Small intestine (tissue), 16 donors: ENCODE results near the gene JPT2. TPM values are rescaled to one million over a fixed set of nuclear protein-coding genes. Genes with fewer than 3 reads are reported as not detected.

Experiments
- DNase-seq, 2 donors: peaks; one replicate each; pipeline versions ENCODE4 v3.0.0 to v3.0.0-alpha.2; 2013
- FAIRE-seq: peaks from 2 replicates; lab custom pipeline; 2012; peaks lifted over from hg19 to GRCh38; lab: Jason Lieb, UNC
- H3K27ac ChIP-seq, 3 donors: one replicate each; pipeline ENCODE4 v1.5.1; 2013; ENCODE audit warnings: low read length in 2 of 3, mild to moderate bottlenecking in 2 of 3, control low read depth in 1 of 3, inconsistent platforms in 1 of 3, low read depth in 1 of 3, moderate library complexity in 1 of 3
- H3K27me3 ChIP-seq, 3 donors: one replicate each; pipeline ENCODE4 v1.6.1; 2013; ENCODE audit warnings: low read length in 3 of 3, inconsistent platforms in 1 of 3; ENCODE audit not compliant: control insufficient read depth in 3 of 3, insufficient read depth in 3 of 3
- H3K36me3 ChIP-seq, 3 donors: one replicate each; pipeline ENCODE4 v1.6.1; 2013; ENCODE audit warnings: low read length in 3 of 3, inconsistent platforms in 1 of 3, low read depth in 1 of 3, mild to moderate bottlenecking in 1 of 3, moderate library complexity in 1 of 3; ENCODE audit not compliant: control insufficient read depth in 3 of 3, insufficient read depth in 2 of 3
- H3K4me1 ChIP-seq, 3 donors: one replicate each; pipeline ENCODE4 v1.6.1; 2013; ENCODE audit warnings: low read length in 2 of 3, inconsistent platforms in 1 of 3, low read depth in 1 of 3, mild to moderate bottlenecking in 1 of 3, moderate library complexity in 1 of 3; ENCODE audit not compliant: control insufficient read depth in 3 of 3, insufficient read depth in 2 of 3
- H3K4me3 ChIP-seq, 3 donors: one replicate each; pipeline ENCODE4 v1.5.1; 2013; ENCODE audit warnings: low read length in 3 of 3, control low read depth in 1 of 3, inconsistent platforms in 1 of 3, low read depth in 1 of 3, mild to moderate bottlenecking in 1 of 3, moderate library complexity in 1 of 3
- H3K9me3 ChIP-seq, 2 donors: one replicate each; pipeline ENCODE4 v1.6.1; 2013; ENCODE audit warnings: low read depth in 1 of 2, low read length in 1 of 2; ENCODE audit not compliant: control insufficient read depth in 2 of 2, insufficient read depth in 1 of 2
- WGBS, 3 donors: extraction: QIAGEN DNeasy Blood & Tissue Kit; methylation state at CpG; one replicate each; pipeline ENCODE4 v1.1.7; 2013; 5-methylcytosine and 5-hydroxymethylcytosine counted together
- long read RNA-seq, 10 donors: transcript quantifications; one replicate each; lab custom pipeline, GENCODE V29; 2026
- polyA plus RNA-seq, 4 donors: library from polyadenylated mRNA; stranded (reverse) in 3 of 4; unstranded in 1 of 4; fragments of 200-250 nt in 3 of 4; fragments of 120-200 nt in 1 of 4; gene quantifications; one replicate each; pipeline versions ENCODE4 v1.2.1 to v1.2.3, GENCODE V29; 2013
- donor health status: healthy with polysubstance abuse.
- donor health status: control.
- donor health status: control.
- donor health status: Bipolar disorder and iron deficiency.
- donor health status: healthy.

Gene JPT2
- polyA plus RNA-seq, result 10 to 100 TPM; 17.0 to 52.4 (median 36.3) TPM
- long read RNA-seq, donor 1, result 0 reads
- long read RNA-seq, donor 2, transcript JPT2-201 (5 exons, 3,718 nt), result major isoform, 11 of 14 reads
- long read RNA-seq, donor 2, partial matches to known transcripts, result 0 of 14 reads
- long read RNA-seq, donor 2, other reads (novel, unspliced or antisense), result 0 of 14 reads
- long read RNA-seq, donor 3, transcript JPT2-201 (5 exons, 3,718 nt), result major isoform, 5 of 16 reads
- long read RNA-seq, donor 3, partial matches to known transcripts, result 9 of 16 reads
- long read RNA-seq, donor 3, other reads (novel, unspliced or antisense), result 0 of 16 reads
- long read RNA-seq, donor 4, partial matches to known transcripts, result 0 of 1 reads
- long read RNA-seq, donor 4, other reads (novel, unspliced or antisense), result 0 of 1 reads
- long read RNA-seq, donor 5, partial matches to known transcripts, result 0 of 6 reads
- long read RNA-seq, donor 5, other reads (novel, unspliced or antisense), result 0 of 6 reads
- long read RNA-seq, donor 6, transcript JPT2-201 (5 exons, 3,718 nt), result major isoform, 8 of 10 reads
- long read RNA-seq, donor 6, partial matches to known transcripts, result 0 of 10 reads
- long read RNA-seq, donor 6, other reads (novel, unspliced or antisense), result 0 of 10 reads
- long read RNA-seq, donor 7, transcript JPT2-201 (5 exons, 3,718 nt), result major isoform, 28 of 33 reads
- long read RNA-seq, donor 7, partial matches to known transcripts, result 0 of 33 reads
- long read RNA-seq, donor 7, other reads (novel, unspliced or antisense), result 0 of 33 reads
- long read RNA-seq, donor 8, partial matches to known transcripts, result 0 of 4 reads
- long read RNA-seq, donor 8, other reads (novel, unspliced or antisense), result 0 of 4 reads
- long read RNA-seq, donor 9, partial matches to known transcripts, result 0 of 3 reads
- long read RNA-seq, donor 9, other reads (novel, unspliced or antisense), result 0 of 3 reads
- long read RNA-seq, donor 10, transcript JPT2-201 (5 exons, 3,718 nt), result major isoform, 23 of 27 reads
- long read RNA-seq, donor 10, partial matches to known transcripts, result 0 of 27 reads
- long read RNA-seq, donor 10, other reads (novel, unspliced or antisense), result 0 of 27 reads

GRCh38 chr16:1677942-1678499, at the start of gene JPT2:
TSS of gene JPT2 (plus strand) at chr16:1678279. CDS start at chr16:1678313, 34 bp downstream.
- no peak for FAIRE-seq
- no peaks in the 10 kb centered on the region for H3K9me3 ChIP-seq
- peak within 1 kb of the TSS in 2 of 3 donors; percentile 66 to 73 for H3K27ac ChIP-seq
- H3K4me1 ChIP-seq, result peaks cover 0 to 9% (median 0%) of the 10 kb centered on the region in 3 donors
- WGBS, 3 donors, result 0 to 1% (median 1%) methylated on average over 64 to 79 of the region's 79 CpGs
- H3K27me3 ChIP-seq, result no peaks in the 10 kb centered on the region
- H3K4me3 ChIP-seq, result peak within 1 kb of the TSS; percentile 63 to 83 (median 68)
- peak; percentile 98 to 100 for DNase-seq
- H3K36me3 ChIP-seq, result peaks cover 2 to 48% (median 6%) of the 10 kb centered on the region in 3 donors

GRCh38 chr16:1630450-1631213, 47.4 kb upstream of the JPT2 start:
- no peaks in the 10 kb centered on the region for H3K27me3 ChIP-seq
- H3K9me3 ChIP-seq, result no peaks in the 10 kb centered on the region
- H3K36me3 ChIP-seq, result peaks cover 7 to 92% (median 9%) of the 10 kb centered on the region in 3 donors
- no peak overlapping the region for H3K4me3 ChIP-seq
- DNase-seq (no peak), FAIRE-seq (no peak)
- H3K27ac ChIP-seq, result no peak overlapping the region
- H3K4me1 ChIP-seq, result no peaks in the 10 kb centered on the region
- 89 to 91% (median 90%) methylated on average over 20 of the region's 20 CpGs for WGBS, 3 donors

DNA sequence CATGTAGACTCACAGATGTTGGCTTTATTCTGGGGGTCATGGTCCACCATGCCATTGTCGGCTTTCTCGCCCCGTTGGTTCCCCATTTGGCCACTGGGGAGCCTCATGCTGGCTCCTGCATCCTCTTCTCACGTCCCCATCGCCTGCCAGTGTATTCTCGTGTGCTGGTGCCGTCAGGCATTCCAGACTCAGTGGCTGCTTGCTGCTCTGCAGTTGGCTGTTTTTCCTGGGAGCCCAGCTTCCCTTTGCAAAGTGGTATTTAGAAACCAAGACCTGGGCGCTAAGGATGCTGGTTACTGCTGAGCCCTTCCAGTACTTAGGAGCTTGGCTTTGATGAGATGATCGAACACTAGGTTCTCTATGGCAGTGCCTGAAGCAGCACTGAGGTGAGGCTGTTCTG, 46.8 kb upstream of the JPT2 start:
- Histone ChIP-seq H3K27ac (no peak overlapping the region), H3K9me3 (no peaks in the 10 kb centered on the region), H3K27me3 (no peaks in the 10 kb centered on the region), H3K4me1 (no peaks in the 10 kb centered on the region), H3K4me3 (no peak overlapping the region), H3K36me3 (peaks cover 7 to 90% (median 9%) of the 10 kb centered on the region in 3 donors)
- DNase-seq (no peak), FAIRE-seq (no peak)
- WGBS, 3 donors, result 72 to 85% (median 83%) methylated on average over 9 of the region's 9 CpGs

DNA sequence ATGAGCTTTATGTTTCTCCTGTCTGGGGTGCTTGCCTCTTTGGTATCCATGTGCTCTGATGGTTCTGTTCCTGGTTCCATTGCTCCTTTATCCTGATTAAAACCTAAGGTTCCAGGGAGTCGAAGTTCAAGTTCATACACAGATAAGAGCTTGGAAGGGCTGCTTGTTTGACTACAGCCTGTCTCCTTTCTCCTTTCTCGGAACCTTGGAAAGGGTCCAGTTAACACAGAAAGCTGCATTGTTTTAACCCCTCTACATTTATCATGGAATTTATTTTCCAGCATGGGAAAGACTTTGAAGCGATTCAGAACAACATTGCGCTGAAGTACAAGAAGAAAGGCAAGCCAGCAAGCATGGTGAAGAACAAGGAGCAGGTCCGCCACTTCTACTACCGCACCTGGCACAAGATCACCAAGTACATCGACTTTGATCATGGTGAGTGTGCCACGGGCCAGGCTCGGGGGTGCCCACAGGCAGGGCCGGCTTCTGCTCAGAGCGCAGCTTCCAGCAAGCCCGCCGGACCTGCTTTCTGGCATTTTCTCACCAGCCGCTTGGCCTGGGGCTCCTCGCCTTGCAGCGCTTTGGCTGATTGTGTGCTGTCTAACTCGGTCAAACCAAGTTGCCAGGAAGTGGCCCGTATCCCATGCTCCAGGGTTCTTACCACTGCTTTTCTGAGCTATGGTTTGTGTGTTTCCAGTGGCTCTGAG, 46.0 kb upstream of the JPT2 start:
- WGBS, 3 donors, result 15 to 61% (median 53%) methylated on average over 18 of the region's 18 CpGs
- Histone ChIP-seq H3K27me3 (no peaks in the 10 kb centered on the region), H3K9me3 (no peaks in the 10 kb centered on the region), H3K4me1 (no peaks in the 10 kb centered on the region), H3K27ac (peak overlapping the region in 1 of 3 donors; percentile 19), H3K36me3 (peaks cover 7 to 90% (median 9%) of the 10 kb centered on the region in 3 donors), H3K4me3 (peak overlapping the region in 1 of 3 donors; percentile 21)
- DNase-seq (peak in 1 of 2 donors; percentile 79), FAIRE-seq (no peak)

- peaks cover 7 to 90% (median 9%) of the 10 kb centered on the region in 3 donors for H3K36me3 ChIP-seq
These were observed 45.5 kb upstream of the JPT2 start for GRCh38 chr16:1632638-1632970.

DNA sequence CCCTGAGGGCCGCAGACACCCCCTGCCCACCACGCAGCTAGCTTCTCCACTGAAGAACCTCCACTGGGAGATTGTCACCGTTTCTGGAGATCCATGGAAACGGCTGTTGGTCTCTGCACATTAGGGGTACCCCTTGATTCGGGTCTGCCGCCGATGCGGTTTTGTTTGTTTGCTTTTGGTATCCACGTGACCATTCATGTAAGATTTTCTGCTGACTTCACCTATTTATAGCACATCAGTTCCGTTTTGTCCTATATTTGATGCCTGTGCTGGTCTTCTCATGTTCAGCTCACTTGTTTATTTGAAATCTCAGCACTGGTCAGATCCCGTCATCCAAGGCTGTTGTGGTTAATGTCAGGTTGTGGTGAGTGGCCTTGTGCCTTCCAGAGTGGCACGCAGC, 44.8 kb upstream of the JPT2 start:
- FAIRE-seq, result no peak
- Histone ChIP-seq H3K9me3 (no peaks in the 10 kb centered on the region), H3K27me3 (no peaks in the 10 kb centered on the region), H3K36me3 (peaks cover 11 to 92% (median 16%) of the 10 kb centered on the region in 3 donors), H3K4me3 (no peak overlapping the region), H3K4me1 (no peaks in the 10 kb centered on the region), H3K27ac (no peak overlapping the region)
- WGBS, 3 donors, result 92 to 93% (median 93%) methylated on average over 12 of the region's 12 CpGs
- DNase-seq, result no peak

More at GRCh38 chr16:1632638-1632970, 45.5 kb upstream of the JPT2 start:
- 88 to 94% (median 92%) methylated on average over 12 to 13 of the region's 13 CpGs for WGBS, 3 donors
- H3K4me1 ChIP-seq, result no peaks in the 10 kb centered on the region
- H3K27ac ChIP-seq, result no peak overlapping the region
- DNase-seq (no peak), FAIRE-seq (no peak)
- H3K27me3 ChIP-seq, result no peaks in the 10 kb centered on the region
- peak overlapping the region in 1 of 3 donors; percentile 21 for H3K4me3 ChIP-seq
- no peaks in the 10 kb centered on the region for H3K9me3 ChIP-seq

DNA sequence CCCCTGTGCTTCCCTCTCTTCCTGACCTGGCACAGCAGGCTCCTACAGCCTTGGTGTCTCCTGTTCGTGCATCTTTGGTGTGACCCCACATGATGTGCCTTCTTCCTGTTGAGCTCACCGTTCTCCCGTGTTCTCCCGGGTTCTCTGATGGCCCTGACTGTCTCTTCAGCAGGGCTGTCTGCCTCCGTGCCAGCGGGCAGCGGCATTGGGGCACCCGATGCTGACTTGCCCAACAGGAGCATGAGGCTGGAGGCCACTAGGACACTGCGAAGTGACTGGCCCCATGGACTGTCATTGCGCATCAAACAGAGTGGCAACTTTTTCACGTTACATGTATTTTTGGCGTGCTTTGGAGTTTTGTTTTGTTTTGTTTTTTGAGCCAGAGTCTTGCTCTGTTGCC, 43.5 kb upstream of the JPT2 start:
- Histone ChIP-seq H3K9me3 (no peaks in the 10 kb centered on the region), H3K4me3 (no peak overlapping the region), H3K4me1 (no peaks in the 10 kb centered on the region), H3K27ac (no peak overlapping the region), H3K36me3 (peaks cover 18 to 90% (median 19%) of the 10 kb centered on the region in 3 donors), H3K27me3 (no peaks in the 10 kb centered on the region)
- DNase-seq, result no peak
- 97% methylated on average over 12 of the region's 12 CpGs for WGBS, 3 donors
- no peak for FAIRE-seq
